H1 (cell line): ENCODE data around the gene RERE. TPM values are rescaled to one million over a fixed set of nuclear protein-coding genes. Genes with fewer than 3 reads are reported as not detected.

Source experiments
- CTCF ChIA-PET: fragments of 300-600 bp; sonication (Branson Sonifier 250); formaldehyde crosslinking; loops from one replicate; lab custom pipeline; 2021; ENCODE audit not compliant: partially characterized antibody; lab: Charles Lee
- POLR2A ChIA-PET: fragments of 300-600 bp; sonication (Branson Sonifier 250); formaldehyde crosslinking; loops from one replicate; lab custom pipeline; 2021; ENCODE audit warnings: inconsistent platforms; ENCODE audit not compliant: partially characterized antibody; lab: Charles Lee
- DNase-seq, 2 experiments: peaks; one replicate each; pipeline versions ENCODE4 v3.0.0 to v3.0.0-alpha.2; 2010 to 2022; ENCODE audit warnings: low spot score in 2 of 2, low read depth in 1 of 2, mixed read lengths in 1 of 2
- FAIRE-seq: peaks from 2 replicates; lab custom pipeline; 2011; peaks lifted over from hg19 to GRCh38; lab: Jason Lieb, UNC
- H2AFZ ChIP-seq: 2 replicates; pipeline ENCODE4 v1.8.1; 2012; ENCODE audit warnings: low read length, inconsistent platforms
- H2AK5ac ChIP-seq: 2 replicates; pipeline ENCODE4 v1.6.1; 2013; ENCODE audit warnings: low read depth, low read length
- H2BK120ac ChIP-seq: replicated peaks from 2 replicates; pipeline ENCODE3; 2013; ENCODE audit warnings: low read depth, low read length, inconsistent platforms
- H2BK12ac ChIP-seq: 2 replicates; pipeline ENCODE4 v1.6.1; 2013; ENCODE audit warnings: low read depth, low read length
- H2BK15ac ChIP-seq: 2 replicates; pipeline ENCODE4 v1.6.1; 2013; ENCODE audit warnings: low read length
- H2BK20ac ChIP-seq: 2 replicates; pipeline ENCODE4 v1.6.1; 2013; ENCODE audit warnings: low read length
- H2BK5ac ChIP-seq: 2 replicates; pipeline ENCODE4 v1.6.1; 2013; ENCODE audit warnings: low read depth, low read length
- H3K14ac ChIP-seq: 2 replicates; pipeline ENCODE4 v1.6.1; 2013; ENCODE audit warnings: inconsistent platforms; ENCODE audit not compliant: insufficient read length
- H3K18ac ChIP-seq: 2 replicates; pipeline ENCODE4 v1.6.1; 2013; ENCODE audit warnings: low read length; ENCODE audit errors: extremely low read depth
- H3K23ac ChIP-seq: 2 replicates; pipeline ENCODE4 v1.6.1; 2013; ENCODE audit warnings: inconsistent platforms; ENCODE audit not compliant: insufficient read length
- H3K23me2 ChIP-seq: 2 replicates; pipeline ENCODE4 v1.6.1; 2013; ENCODE audit warnings: low read depth, low read length
- H3K27ac ChIP-seq: 2 replicates; pipeline ENCODE4 v1.6.1; 2011; ENCODE audit warnings: low read depth, low read length, inconsistent platforms
- H3K27me3 ChIP-seq, 4 experiments: replicated peaks in 1 of 4; 1 replicate in 1 of 4; 2 replicates in 3 of 4; pipeline versions ENCODE4 v1.6.1 to v1.8.1; 2011 to 2013; ENCODE audit warnings: low read length in 3 of 4, mild to moderate bottlenecking in 3 of 4, inconsistent platforms in 2 of 4, mixed read lengths in 2 of 4, moderate library complexity in 1 of 4; ENCODE audit not compliant: control insufficient read depth in 3 of 4, insufficient read depth in 3 of 4; ENCODE audit errors: extremely low read depth in 1 of 4
- H3K36me3 ChIP-seq, 4 experiments: 2 replicates each; pipeline versions ENCODE4 v1.6.1 to v1.8.1; 2011 to 2013; ENCODE audit warnings: mild to moderate bottlenecking in 4 of 4, low read length in 3 of 4, moderate library complexity in 2 of 4, control low read depth in 1 of 4, inconsistent platforms in 1 of 4; ENCODE audit not compliant: insufficient read depth in 4 of 4, control insufficient read depth in 2 of 4
- H3K4ac ChIP-seq: replicated peaks from 2 replicates; pipeline ENCODE3; 2013; ENCODE audit warnings: low read length, low read depth, mixed read lengths, inconsistent platforms; ENCODE audit not compliant: insufficient read length
- H3K4me1 ChIP-seq, 4 experiments: replicated peaks in 1 of 4; 1 replicate in 1 of 4; 2 replicates in 3 of 4; pipeline versions ENCODE4 v1.6.1 to v1.8.1; 2011 to 2013; ENCODE audit warnings: low read length in 3 of 4, inconsistent platforms in 2 of 4, mixed read lengths in 1 of 4; ENCODE audit not compliant: insufficient read depth in 4 of 4, control insufficient read depth in 3 of 4
- H3K4me2 ChIP-seq, 2 experiments: 2 replicates each; pipeline versions ENCODE4 v1.6.1 to v1.8.1; 2011 to 2013; ENCODE audit warnings: low read depth in 2 of 2, low read length in 2 of 2, control low read depth in 1 of 2, inconsistent platforms in 1 of 2, mild to moderate bottlenecking in 1 of 2; ENCODE audit not compliant: insufficient read depth in 1 of 2
- H3K4me3 ChIP-seq, 4 experiments: fragments of 200-600, 300-600 bp in 1 of 4; sonication (generic), shearing (Covaris generic), sonication (Bioruptor Twin) in 1 of 4; 2 replicates each; pipeline versions ENCODE4 v1.5.1 to v1.8.1; 2011 to 2016; ENCODE audit warnings: low read length in 4 of 4, low read depth in 3 of 4, control low read depth in 2 of 4, inconsistent platforms in 2 of 4, mild to moderate bottlenecking in 2 of 4, mixed read lengths in 1 of 4, moderate library complexity in 1 of 4; ENCODE audit not compliant: insufficient read depth in 2 of 4; ENCODE audit errors: extremely low read depth in 1 of 4
- H3K56ac ChIP-seq: replicated peaks from 2 replicates; pipeline ENCODE3; 2013; ENCODE audit warnings: low read depth, mild to moderate bottlenecking, mixed read lengths, low read length, inconsistent platforms; ENCODE audit not compliant: insufficient read length
- H3K79me1 ChIP-seq: 2 replicates; pipeline ENCODE4 v1.6.1; 2013; ENCODE audit warnings: low read depth, low read length, control low read depth
- H3K79me2 ChIP-seq, 2 experiments: 2 replicates each; pipeline versions ENCODE4 v1.6.1 to v1.8.1; 2012 to 2013; ENCODE audit warnings: low read length in 2 of 2, mild to moderate bottlenecking in 2 of 2, inconsistent platforms in 1 of 2; ENCODE audit not compliant: insufficient read depth in 2 of 2, control insufficient read depth in 1 of 2
- H3K9ac ChIP-seq, 4 experiments: replicated peaks in 1 of 4; 1 replicate in 1 of 4; 2 replicates in 3 of 4; pipeline versions ENCODE4 v1.6.1 to v1.8.1; 2011 to 2013; ENCODE audit warnings: low read depth in 3 of 4, low read length in 3 of 4, control low read depth in 2 of 4, mild to moderate bottlenecking in 2 of 4, moderate library complexity in 2 of 4, inconsistent platforms in 1 of 4; ENCODE audit errors: extremely low read depth in 1 of 4
- H3K9me3 ChIP-seq, 2 experiments: 2 replicates each; pipeline versions ENCODE4 v1.6.1 to v1.8.1; 2012 to 2013; ENCODE audit warnings: mild to moderate bottlenecking in 2 of 2, moderate library complexity in 2 of 2, control low read depth in 1 of 2, inconsistent platforms in 1 of 2, low read depth in 1 of 2, low read length in 1 of 2, mixed read lengths in 1 of 2; ENCODE audit not compliant: insufficient read depth in 2 of 2
- H4K20me1 ChIP-seq, 2 experiments: replicated peaks in 1 of 2; 2 replicates each; pipeline versions ENCODE3 to v1.8.1; 2011 to 2013; ENCODE audit warnings: inconsistent platforms in 2 of 2, low read length in 2 of 2, mild to moderate bottlenecking in 1 of 2; ENCODE audit not compliant: insufficient read depth in 2 of 2, control insufficient read depth in 1 of 2
- H4K5ac ChIP-seq: 2 replicates; pipeline ENCODE4 v1.6.1; 2013; ENCODE audit warnings: low read length, low read depth, mixed read lengths, inconsistent platforms; ENCODE audit not compliant: insufficient read length
- H4K8ac ChIP-seq: 2 replicates; pipeline ENCODE4 v1.8.0; 2013; ENCODE audit warnings: mild to moderate bottlenecking, moderate library complexity, low read length, inconsistent platforms; ENCODE audit not compliant: insufficient read depth; ENCODE audit errors: extremely low read depth
- H4K91ac ChIP-seq: replicated peaks from 2 replicates; pipeline ENCODE3; 2013; ENCODE audit warnings: low read length, mixed read lengths, inconsistent platforms; ENCODE audit not compliant: insufficient read length
- ASH2L ChIP-seq: fragments of 200-600, 300-600 bp; sonication (generic); IDR thresholded peaks from one replicate; pipeline ENCODE4 v1.7.1; 2017; ENCODE audit warnings: low read length
- BACH1 ChIP-seq: IDR thresholded peaks from 2 replicates; pipeline ENCODE4 v1.6.1; 2012; ENCODE audit warnings: low read length, improper control_type of control experiment
- BRCA1 ChIP-seq: IDR thresholded peaks from 2 replicates; pipeline ENCODE4 v1.6.1; 2012; ENCODE audit warnings: low read depth, low read length, improper control_type of control experiment
- CHD2 ChIP-seq: IDR thresholded peaks from 2 replicates; pipeline ENCODE4 v1.6.1; 2012; ENCODE audit warnings: low read length, improper control_type of control experiment
- CTBP2 ChIP-seq: IDR thresholded peaks from 2 replicates; pipeline ENCODE4 v1.7.0; 2011; ENCODE audit warnings: borderline replicate concordance, mild to moderate bottlenecking, moderate library complexity, mixed read lengths, low read length; ENCODE audit not compliant: insufficient read depth, insufficient read length
- JUN ChIP-seq: IDR thresholded peaks from 2 replicates; pipeline ENCODE4 v1.6.1; 2011; ENCODE audit warnings: low read depth, mild to moderate bottlenecking, improper control_type of control experiment, low read length
- KDM4A ChIP-seq: IDR thresholded peaks from one replicate; pipeline ENCODE4 v1.7.1; 2012; ENCODE audit warnings: low read depth, mild to moderate bottlenecking, moderate library complexity, low read length, inconsistent platforms; ENCODE audit not compliant: severe bottlenecking
- MAFK ChIP-seq: IDR thresholded peaks from 2 replicates; pipeline ENCODE4 v1.6.1; 2012; ENCODE audit warnings: low read depth, mild to moderate bottlenecking, improper control_type of control experiment, low read length
- PHF8 ChIP-seq: fragments of 200-600 bp; sonication (generic); conservative IDR thresholded peaks from 2 replicates; pipeline ENCODE4 v1.7.1; 2012; ENCODE audit warnings: low read depth, mild to moderate bottlenecking, inconsistent platforms, low read length, moderate library complexity
- RNF2 ChIP-seq: fragments of 200-900, 300-1000 bp; sonication (generic); IDR thresholded peaks from 2 replicates; pipeline ENCODE4 v1.7.1; 2016; ENCODE audit warnings: borderline replicate concordance, low read depth, mild to moderate bottlenecking, antibody characterized with exemption, low read length; ENCODE audit not compliant: poor library complexity, severe bottlenecking; ENCODE audit errors: missing control alignments
- SRF ChIP-seq: IDR thresholded peaks from 2 replicates; pipeline ENCODE4 v1.6.1; 2011; ENCODE audit warnings: mild to moderate bottlenecking, low read depth, low read length, moderate library complexity
- ZNF274 ChIP-seq: IDR thresholded peaks from 2 replicates; pipeline ENCODE4 v1.7.0; 2012; ENCODE audit warnings: low read length, borderline replicate concordance; ENCODE audit errors: extremely low read depth
- WGBS, 2 experiments: shearing (Covaris generic) in 1 of 2; methylation state at CpG; one replicate each; pipeline versions ENCODE4 v1.1.6 to v1.1.7; 2013 to 2015; ENCODE audit warnings: low lambda C conversion rate in 2 of 2, mixed read lengths in 2 of 2, inconsistent platforms in 1 of 2, low coverage in 1 of 2, missing lambda C conversion rate in 1 of 2; ENCODE audit not compliant: insufficient replicate concordance in 2 of 2, insufficient coverage in 1 of 2, insufficient read length in 1 of 2; ENCODE audit errors: extremely low coverage in 1 of 2, missing lambda C conversion rate in 1 of 2; 5-methylcytosine and 5-hydroxymethylcytosine counted together
- polyA plus RNA-seq, 7 experiments: library from polyadenylated mRNA; depleted of rRNA in 3 of 7; stranded (reverse) in 5 of 7; unstranded in 2 of 7; fragments of >200 nt in 5 of 7; fragments of 200-250 nt in 2 of 7; gene quantifications; 1 replicate in 5 of 7; 2 replicates in 1 of 7; 4 replicates in 1 of 7; pipeline versions ENCODE4 v1.2.1 to v1.2.3, GENCODE V29; 2011 to 2013; ENCODE audit warnings: missing spikeins in 2 of 7, mixed read lengths in 2 of 7
- total RNA-seq: library from RNA; stranded (reverse); fragmentation: NEBNext Ultra II Directional; extraction: Animal tissue kit (Norgen Biotek cat#: 25700); gene quantifications from 2 replicates; pipeline ENCODE4 v1.2.1, GENCODE V29; 2021

The RERE gene
- total and polyA plus RNA-seq, 2 of the 8 experiments (the other 6 are each of a cell fraction or from before 2014, with no cell fraction given) = 15.3 to 142 TPM

- peaks cover 2 to 3% of the 10 kb centered on the region in 2 experiments for H4K20me1 ChIP-seq
- H2BK12ac ChIP-seq = no peak overlapping the region
- FAIRE-seq = no peak
- H4K8ac ChIP-seq = no peak overlapping the region
- no peak overlapping the region for H3K4ac ChIP-seq
- no peak overlapping the region for H3K18ac ChIP-seq
- H3K79me1 ChIP-seq = peaks cover 3% of the 10 kb centered on the region
- H4K91ac ChIP-seq = no peak overlapping the region
- no peak overlapping the region for H3K14ac ChIP-seq
- peaks cover 0 to 4% (median 0%) of the 10 kb centered on the region in 4 experiments; a peak in 1 of 8 replicates for H3K36me3 ChIP-seq
- peaks cover 0 to 62% of the 10 kb centered on the region in 2 experiments; a peak in 2 of 4 replicates for H3K79me2 ChIP-seq
- H3K4me2 ChIP-seq = no peak overlapping the region
- H3K9ac ChIP-seq = no peak overlapping the region
- POLR2A ChIA-PET = no interaction called here
- no peak overlapping the region for H2BK120ac ChIP-seq
- H3K4me1 ChIP-seq = peaks cover 0 to 3% (median 1%) of the 10 kb centered on the region in 4 experiments; a peak in 6 of 7 replicates
- CTCF ChIA-PET = no interaction called here
- H3K56ac ChIP-seq = no peak overlapping the region
- H3K9me3 ChIP-seq = no peaks in the 10 kb centered on the region
- no peak overlapping the region for H2BK5ac ChIP-seq
- no peak overlapping the region for H3K23ac ChIP-seq
- no peak overlapping the region for H3K27ac ChIP-seq
- WGBS, 2 experiments = 89% methylated on average over 4 of the region's 4 CpGs; no CpG with 5 or more reads in 1 of the 2 experiments
- no peak overlapping the region for H2BK20ac ChIP-seq
- no peak for DNase-seq
- H2BK15ac ChIP-seq = no peak overlapping the region
- no peak overlapping the region for H2AFZ ChIP-seq
- no peak overlapping the region for H4K5ac ChIP-seq
- H2AK5ac ChIP-seq = no peak overlapping the region
- H3K23me2 ChIP-seq = peaks cover under 1% of the 10 kb centered on the region; the same call in 1 of the 2 replicates
- H3K27me3 ChIP-seq = no peaks in the 10 kb centered on the region
- H3K4me3 ChIP-seq = no peak overlapping the region
- no peak for TF ChIP-seq JUN
- TF ChIP-seq MAFK = no peak
- TF ChIP-seq BRCA1 = no peak
- TF ChIP-seq RNF2 = no peak
- no peak for TF ChIP-seq CHD2
- no peak for TF ChIP-seq PHF8
- TF ChIP-seq CTBP2 = no peak
- TF ChIP-seq ASH2L = no peak
- TF ChIP-seq KDM4A = no peak
- TF ChIP-seq BACH1 = no peak
- no peak for TF ChIP-seq SRF
- no peak for TF ChIP-seq ZNF274
Observed at GRCh38 chr1:8547791-8548190, 269.6 kb downstream of the RERE start.
